Spleen (tissue), 7 donors: ENCODE results near the gene GET3.

Experiments used
- CTCF ChIP-seq, 11 experiments: fragments of 200-600 bp in 7 of 11; fragments of 450-650 bp in 4 of 11; sonication (generic) in 4 of 11; IDR thresholded peaks in 8 of 11; conservative IDR thresholded peaks in 3 of 11; 1 replicate in 7 of 11; 2 replicates in 4 of 11; pipeline versions ENCODE4 v1.4.0 to v1.8.0; 2016 to 2021; ENCODE audit warnings: antibody characterized with exemption in 11 of 11, inconsistent platforms in 4 of 11, mild to moderate bottlenecking in 1 of 11
- POLR2A ChIP-seq, 3 donors: fragments of 450-650 bp; IDR thresholded peaks; one replicate each; pipeline ENCODE4 v1.5.1; 2017; ENCODE audit warnings: antibody characterized with exemption in 3 of 3, mild to moderate bottlenecking in 1 of 3
- donor health status: DM: no; HTN: no; CAD: no; lungs with moderate emphysema.
- donor health status: DM: no; HTN: no; CAD: no.
- donor health status: DM: no; HTN: no; CAD: no.

GRCh38 chr19:12790628-12791344 lies 53.5 kb downstream of the GET3 start:
- TF ChIP-seq CTCF (IDR thresholded peaks at IDR 0.05 in 8 of 11, conservative IDR thresholded peaks at IDR 0.05 in 3 of 11) (no peak), POLR2A (IDR thresholded peaks at IDR 0.05) (no peak)
